ENCODE measurements around the gene CORIN.

- TF ChIP-seq, protein P1, sequence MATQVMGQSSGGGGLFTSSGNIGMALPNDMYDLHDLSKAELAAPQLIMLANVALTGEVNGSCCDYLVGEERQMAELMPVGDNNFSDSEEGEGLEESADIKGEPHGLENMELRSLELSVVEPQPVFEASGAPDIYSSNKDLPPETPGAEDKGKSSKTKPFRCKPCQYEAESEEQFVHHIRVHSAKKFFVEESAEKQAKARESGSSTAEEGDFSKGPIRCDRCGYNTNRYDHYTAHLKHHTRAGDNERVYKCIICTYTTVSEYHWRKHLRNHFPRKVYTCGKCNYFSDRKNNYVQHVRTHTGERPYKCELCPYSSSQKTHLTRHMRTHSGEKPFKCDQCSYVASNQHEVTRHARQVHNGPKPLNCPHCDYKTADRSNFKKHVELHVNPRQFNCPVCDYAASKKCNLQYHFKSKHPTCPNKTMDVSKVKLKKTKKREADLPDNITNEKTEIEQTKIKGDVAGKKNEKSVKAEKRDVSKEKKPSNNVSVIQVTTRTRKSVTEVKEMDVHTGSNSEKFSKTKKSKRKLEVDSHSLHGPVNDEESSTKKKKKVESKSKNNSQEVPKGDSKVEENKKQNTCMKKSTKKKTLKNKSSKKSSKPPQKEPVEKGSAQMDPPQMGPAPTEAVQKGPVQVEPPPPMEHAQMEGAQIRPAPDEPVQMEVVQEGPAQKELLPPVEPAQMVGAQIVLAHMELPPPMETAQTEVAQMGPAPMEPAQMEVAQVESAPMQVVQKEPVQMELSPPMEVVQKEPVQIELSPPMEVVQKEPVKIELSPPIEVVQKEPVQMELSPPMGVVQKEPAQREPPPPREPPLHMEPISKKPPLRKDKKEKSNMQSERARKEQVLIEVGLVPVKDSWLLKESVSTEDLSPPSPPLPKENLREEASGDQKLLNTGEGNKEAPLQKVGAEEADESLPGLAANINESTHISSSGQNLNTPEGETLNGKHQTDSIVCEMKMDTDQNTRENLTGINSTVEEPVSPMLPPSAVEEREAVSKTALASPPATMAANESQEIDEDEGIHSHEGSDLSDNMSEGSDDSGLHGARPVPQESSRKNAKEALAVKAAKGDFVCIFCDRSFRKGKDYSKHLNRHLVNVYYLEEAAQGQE (IDR thresholded peaks at IDR 0.05; ENCODE audit: low read depth, low read length), result no peak
- TF ChIP-seq TAF1 (IDR thresholded peaks at IDR 0.05; ENCODE audit: borderline replicate concordance, low read depth, low read length) (no peak), CTCF (IDR thresholded peaks at IDR 0.05) (no peak), FOXJ3 (CRISPR knock-in tag; IDR thresholded peaks at IDR 0.05) (no peak), PBX3 (IDR thresholded peaks at IDR 0.05) (no peak)
Observed at GRCh38 chr4:47598896-47599295, 239.0 kb downstream of the CORIN start.

Data from SK-N-SH (cell line).